Common myeloid progenitor, CD34-positive (primary cell): ENCODE data around the gene CIDEB.
A peak's percentile ranks its signal among the peaks of the same experiment; 100 is the strongest.
"Not testable (repeated sequence)": the region's sequence is repeated elsewhere in the genome, so short reads cannot be mapped to it uniquely, and the experiment has no call there.

ENCODE experiments used
- CTCF ChIA-PET: fragments of 350-600 bp; sonication (Branson Sonifier 250); formaldehyde crosslinking; loops from one replicate; lab custom pipeline; 2021; ENCODE audit warnings: antibody characterized with exemption; lab: Charles Lee
- POLR2A ChIA-PET: fragments of 350-600 bp; sonication (Branson Sonifier 250); formaldehyde crosslinking; loops from one replicate; lab custom pipeline; 2021; ENCODE audit warnings: antibody characterized with exemption; lab: Charles Lee
- DNase-seq, 3 donors: peaks; one replicate each; pipeline versions ENCODE4 v3.0.0 to v3.0.0-alpha.2; 2013
- H3K27ac ChIP-seq, 2 experiments: 1 replicate in 1 of 2; 2 replicates in 1 of 2; pipeline ENCODE4 v1.7.0; 2013; ENCODE audit warnings: inconsistent platforms in 2 of 2, low read length in 2 of 2, mild to moderate bottlenecking in 2 of 2, low read depth in 1 of 2, moderate library complexity in 1 of 2; ENCODE audit not compliant: severe bottlenecking in 2 of 2, insufficient read depth in 1 of 2, poor library complexity in 1 of 2
- H3K27me3 ChIP-seq, 5 experiments: replicated peaks in 2 of 5; 1 replicate in 3 of 5; 2 replicates in 2 of 5; pipeline versions ENCODE4 v1.6.1 to v1.7.0; 2013; ENCODE audit warnings: low read length in 4 of 5, mild to moderate bottlenecking in 2 of 5, moderate library complexity in 2 of 5, inconsistent platforms in 1 of 5; ENCODE audit not compliant: insufficient read depth in 5 of 5, control insufficient read depth in 4 of 5
- H3K36me3 ChIP-seq, 4 experiments: 1 replicate in 2 of 4; 2 replicates in 2 of 4; pipeline versions ENCODE4 v1.6.1 to v1.7.0; 2013; ENCODE audit warnings: low read length in 3 of 4, control low read depth in 1 of 4, mild to moderate bottlenecking in 1 of 4; ENCODE audit not compliant: control insufficient read depth in 4 of 4, insufficient read depth in 4 of 4
- H3K4me1 ChIP-seq, 4 experiments: 1 replicate in 3 of 4; 2 replicates in 1 of 4; pipeline versions ENCODE4 v1.6.1 to v1.7.1; 2013; ENCODE audit warnings: low read length in 3 of 4, mild to moderate bottlenecking in 3 of 4, control low read depth in 1 of 4, inconsistent platforms in 1 of 4, moderate library complexity in 1 of 4; ENCODE audit not compliant: control insufficient read depth in 4 of 4, insufficient read depth in 4 of 4; ENCODE audit errors: control extremely low read depth in 1 of 4
- H3K4me3 ChIP-seq, 7 experiments: 1 replicate in 4 of 7; 2 replicates in 3 of 7; pipeline versions ENCODE4 v1.5.1 to v1.7.0; 2013; ENCODE audit warnings: mild to moderate bottlenecking in 7 of 7, low read length in 6 of 7, moderate library complexity in 6 of 7, inconsistent platforms in 2 of 7, low read depth in 2 of 7, control low read depth in 1 of 7; ENCODE audit not compliant: insufficient read depth in 4 of 7, control insufficient read depth in 1 of 7; ENCODE audit errors: extremely low read depth in 1 of 7
- H3K9me3 ChIP-seq, 5 experiments: 1 replicate in 4 of 5; 2 replicates in 1 of 5; pipeline versions ENCODE4 v1.6.1 to v1.7.1; 2013; ENCODE audit warnings: low read length in 4 of 5, mild to moderate bottlenecking in 2 of 5, inconsistent platforms in 1 of 5, low read depth in 1 of 5, moderate library complexity in 1 of 5; ENCODE audit not compliant: control insufficient read depth in 4 of 5, insufficient read depth in 2 of 5; ENCODE audit errors: control extremely low read depth in 1 of 5
- WGBS: methylation state at CpG from one replicate; pipeline ENCODE4 v1.1.5; 2013; ENCODE audit not compliant: insufficient coverage; 5-methylcytosine and 5-hydroxymethylcytosine counted together

The CIDEB gene

DNA sequence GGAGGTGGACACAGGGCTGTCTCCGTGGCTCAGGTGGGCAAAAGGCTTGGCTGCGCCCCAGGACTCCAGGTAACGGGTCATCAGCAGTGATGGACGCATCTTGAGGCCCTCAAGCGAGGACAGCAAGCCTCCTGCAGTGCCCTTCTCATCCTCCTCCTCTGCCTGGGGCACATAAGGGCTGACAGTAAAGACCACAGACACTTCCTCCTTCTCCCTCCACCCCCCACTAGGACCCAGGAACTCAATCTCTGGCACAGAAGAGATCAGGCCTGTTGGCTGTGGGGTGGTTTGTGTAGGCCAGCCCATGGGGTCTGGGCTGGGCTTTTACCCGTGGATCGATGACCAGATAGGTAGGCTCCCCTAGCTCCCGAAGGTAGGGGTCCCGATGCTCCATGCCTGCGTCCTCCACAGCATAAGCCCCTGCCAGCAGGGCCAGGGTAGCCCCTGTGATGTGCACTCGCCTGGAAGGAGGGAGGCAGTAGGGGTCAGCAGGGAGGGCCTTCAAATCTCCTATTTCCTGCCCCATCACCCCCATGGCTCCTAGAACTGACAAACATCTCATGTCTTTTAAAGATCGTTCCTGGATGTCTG lies 21.4 kb upstream of the CIDEB start:
- ChIA-PET POLR2A (interaction anchor here (0.5 to 1.0 kb wide), 2 partner anchors 54 to 76 kb away, joined by 3 read pairs; no protein-coding TSS in a partner anchor), CTCF (interaction anchor here (1.0 to 21.7 kb wide), 5 partner anchors 10 to 103 kb away, joined by 3 to 488 read pairs (median 4); partner anchors contain the start of genes CBLN3, CIDEB, DHRS1 and KHNYN)
- H3K4me3 ChIP-seq: peak overlapping the region in 1 of 7 experiments; percentile 0
- H3K27me3 ChIP-seq: peaks cover 0 to 20% (median 10%) of the 10 kb centered on the region in 5 experiments
- H3K27ac ChIP-seq: no peak overlapping the region
- no peaks in the 10 kb centered on the region for H3K9me3 ChIP-seq
- 96% methylated on average over 8 of the region's 12 CpGs for WGBS
- no peaks in the 10 kb centered on the region for H3K36me3 ChIP-seq
- H3K4me1 ChIP-seq: peaks cover 12 to 76% (median 63%) of the 10 kb centered on the region in 4 experiments
- no peak for DNase-seq

DNA sequence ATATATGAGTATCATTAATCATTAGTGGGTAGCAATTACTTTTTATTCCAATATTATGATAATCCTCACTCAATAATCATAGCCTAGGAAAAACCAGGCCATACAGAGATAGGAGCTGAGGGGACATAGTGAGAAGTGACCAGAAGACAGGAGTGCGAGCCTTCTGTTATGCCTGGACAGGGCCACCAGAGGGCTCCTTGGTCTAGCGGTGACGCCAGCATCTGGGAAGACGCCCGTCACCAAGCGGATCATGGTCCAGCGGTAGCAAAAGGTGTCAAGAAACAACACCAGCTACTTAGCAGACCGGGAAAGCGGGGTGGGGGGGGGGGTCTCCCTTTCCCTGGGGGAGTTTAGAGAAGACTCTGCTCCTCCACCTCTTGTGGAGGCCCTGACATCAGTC lies 20.1 kb upstream of the CIDEB start:
- CTCF ChIA-PET: interaction anchor here (0.9 to 21.7 kb wide), 8 partner anchors 11 to 105 kb away, joined by 3 to 488 read pairs (median 4); partner anchors contain the start of genes CBLN3, CIDEB, DHRS1 and KHNYN
- H3K27ac ChIP-seq, H3K4me3 ChIP-seq, H3K27me3 ChIP-seq, H3K36me3 ChIP-seq, H3K9me3 ChIP-seq, DNase-seq, POLR2A ChIA-PET: not testable (repeated sequence)
- no CpG with 5 or more reads among the region's 9 CpGs for WGBS
- H3K4me1 ChIP-seq: peaks cover 9 to 65% (median 51%) of the 10 kb centered on the region in 4 experiments

DNA sequence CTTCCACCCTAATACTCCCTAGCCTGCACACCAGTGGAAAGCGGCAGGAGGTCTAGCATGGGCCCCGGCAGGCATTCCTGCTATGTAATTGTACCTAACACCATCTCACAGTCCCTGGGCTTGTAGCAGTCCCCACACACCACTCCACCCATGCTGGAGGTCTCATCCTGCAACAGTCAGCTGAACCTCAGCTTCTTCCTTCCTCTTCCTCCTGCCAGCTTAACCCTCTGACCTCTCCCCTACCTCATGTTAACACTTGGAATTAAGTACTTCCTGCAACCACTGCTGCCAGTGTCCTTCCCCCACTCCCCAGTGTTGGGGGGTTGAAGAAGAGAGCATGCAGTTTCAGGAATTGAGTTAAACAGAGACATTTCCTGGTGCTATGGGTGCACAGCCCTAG lies 19.5 kb upstream of the CIDEB start:
- Histone ChIP-seq H3K4me3 (peak overlapping the region in 2 of 7 experiments; percentile 28), H3K27me3 (peaks cover 0 to 5% (median under 1%) of the 10 kb centered on the region in 5 experiments), H3K9me3 (no peaks in the 10 kb centered on the region), H3K4me1 (peaks cover 9 to 59% (median 45%) of the 10 kb centered on the region in 4 experiments), H3K36me3 (no peaks in the 10 kb centered on the region), H3K27ac (no peak overlapping the region)
- ChIA-PET CTCF (interaction anchor here (1.2 to 21.7 kb wide), 7 partner anchors 10 to 105 kb away, joined by 3 to 488 read pairs (median 4); partner anchors contain the start of genes CBLN3, CIDEB, DHRS1 and KHNYN), POLR2A (no interaction called here)
- no peak for DNase-seq
- no CpG with 5 or more reads among the region's 2 CpGs for WGBS

DNA sequence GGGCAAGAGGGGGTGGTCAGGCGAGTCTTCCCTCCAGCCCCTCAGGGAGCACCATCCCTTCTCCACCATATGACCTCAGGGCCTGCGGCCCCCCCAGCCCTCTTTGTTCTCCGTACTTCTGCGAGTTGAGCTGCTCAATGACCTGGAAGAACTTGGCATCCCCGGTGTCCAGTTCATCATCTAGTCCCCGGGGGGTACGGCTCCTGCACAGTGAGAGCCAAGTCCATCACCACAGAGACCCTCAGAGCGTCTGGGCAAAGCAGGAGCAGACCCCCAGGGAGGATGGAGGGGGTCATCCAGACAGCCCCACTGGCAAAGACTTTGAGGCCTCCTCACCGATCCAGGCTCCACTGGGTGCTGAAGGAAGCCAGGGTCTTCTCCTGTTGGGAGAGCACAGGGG lies 18.2 kb upstream of the CIDEB start:
- H3K36me3 ChIP-seq: no peaks in the 10 kb centered on the region
- peaks cover 0 to 5% (median 0%) of the 10 kb centered on the region in 5 experiments for H3K27me3 ChIP-seq
- no peaks in the 10 kb centered on the region for H3K9me3 ChIP-seq
- POLR2A ChIA-PET: no interaction called here
- no peak overlapping the region for H3K4me3 ChIP-seq
- peaks cover 4 to 50% (median 36%) of the 10 kb centered on the region in 4 experiments for H3K4me1 ChIP-seq
- no peak for DNase-seq
- WGBS: 95% methylated on average over 9 of the region's 9 CpGs
- H3K27ac ChIP-seq: no peak overlapping the region
- CTCF ChIA-PET: interaction anchor here (0.6 to 21.7 kb wide), 6 partner anchors 7 to 107 kb away, joined by 3 to 488 read pairs (median 21); partner anchors contain the start of genes CBLN3, CIDEB, DHRS1 and KHNYN

DNA sequence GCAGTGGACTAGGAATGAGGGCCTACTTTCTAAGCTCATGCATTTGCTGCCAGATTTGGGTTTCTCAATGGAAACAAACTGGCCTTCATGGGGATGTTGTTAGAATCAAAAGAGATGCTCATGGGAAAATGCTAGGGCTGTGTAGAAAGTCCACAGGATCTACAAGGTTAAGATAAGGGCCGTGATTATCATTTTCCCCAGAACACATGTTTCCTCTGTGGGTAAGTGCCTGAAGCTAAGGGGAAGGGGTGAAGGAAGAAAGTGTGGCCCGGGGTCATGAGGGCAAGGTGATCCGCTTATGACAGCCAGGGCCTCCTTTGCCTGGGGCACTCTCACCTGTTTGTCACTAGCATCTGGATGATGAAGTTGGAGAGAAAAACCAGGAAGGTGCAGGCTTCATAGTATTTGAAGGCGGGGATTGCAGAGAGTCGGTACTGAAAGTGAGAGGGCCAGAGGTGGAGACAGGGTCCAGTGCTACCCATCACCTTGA lies 17.3 kb upstream of the CIDEB start:
- H3K27ac ChIP-seq: no peak overlapping the region
- no peaks in the 10 kb centered on the region for H3K36me3 ChIP-seq
- peaks cover 4 to 49% (median 35%) of the 10 kb centered on the region in 4 experiments for H3K4me1 ChIP-seq
- no peaks in the 10 kb centered on the region for H3K9me3 ChIP-seq
- H3K27me3 ChIP-seq: no peaks in the 10 kb centered on the region
- WGBS: 19% methylated on average over 3 of the region's 5 CpGs
- no peak overlapping the region for H3K4me3 ChIP-seq
- CTCF ChIA-PET: interaction anchor here (0.7 to 21.7 kb wide), 8 partner anchors 8 to 108 kb away, joined by 3 to 488 read pairs (median 13); partner anchors contain the start of genes CBLN3, CIDEB, DHRS1 and KHNYN
- DNase-seq: peak in 2 of 3 donors; percentile 50 to 65
- POLR2A ChIA-PET: interaction anchor here (1.0 kb wide), 1 partner anchor 13 kb away, joined by 5 read pairs; no protein-coding TSS in a partner anchor

DNA sequence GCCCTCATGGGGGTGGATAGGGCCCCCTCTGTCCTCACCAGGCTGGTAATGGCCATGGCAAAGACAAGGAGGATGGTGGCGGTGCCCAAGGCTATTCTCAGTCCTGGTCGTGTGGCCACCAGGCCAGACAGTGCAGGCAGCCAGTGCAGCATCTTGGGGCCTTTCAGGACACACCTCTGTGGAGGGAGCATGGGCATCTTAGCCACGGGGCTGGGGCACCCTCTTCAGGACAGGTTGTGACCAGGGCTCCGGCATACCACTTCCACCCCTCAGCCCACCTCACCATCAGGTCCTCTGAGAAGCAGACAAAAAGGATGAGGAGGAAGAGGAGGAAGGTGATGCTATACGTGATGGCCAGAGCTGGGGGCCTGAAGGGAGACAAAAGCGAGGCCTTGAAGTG lies 16.2 kb upstream of the CIDEB start:
- Histone ChIP-seq H3K27ac (no peak overlapping the region), H3K4me1 (peaks cover 4 to 39% (median 24%) of the 10 kb centered on the region in 4 experiments), H3K36me3 (no peaks in the 10 kb centered on the region), H3K4me3 (no peak overlapping the region), H3K27me3 (no peaks in the 10 kb centered on the region), H3K9me3 (no peaks in the 10 kb centered on the region)
- WGBS: 96% methylated on average over 4 of the region's 6 CpGs
- CTCF ChIA-PET: interaction anchor here (3.6 to 21.7 kb wide), 4 partner anchors 9 to 109 kb away, joined by 15 to 488 read pairs (median 209); partner anchors contain the start of genes CBLN3, CIDEB, DHRS1 and KHNYN
- DNase-seq: no peak
- POLR2A ChIA-PET: no interaction called here
